ENCODE results near the gene FBXW9. TPM values are rescaled to one million over a fixed set of nuclear protein-coding genes. Genes with fewer than 3 reads are reported as not detected.
A peak's percentile ranks its signal among the peaks of the same experiment; 100 is the strongest.

The FBXW9 gene
- total and polyA plus RNA-seq, 2 of the 13 experiments (the other 11 are each of a cell fraction or from before 2014, with no cell fraction given): 5.7 to 6.1 TPM

DNA sequence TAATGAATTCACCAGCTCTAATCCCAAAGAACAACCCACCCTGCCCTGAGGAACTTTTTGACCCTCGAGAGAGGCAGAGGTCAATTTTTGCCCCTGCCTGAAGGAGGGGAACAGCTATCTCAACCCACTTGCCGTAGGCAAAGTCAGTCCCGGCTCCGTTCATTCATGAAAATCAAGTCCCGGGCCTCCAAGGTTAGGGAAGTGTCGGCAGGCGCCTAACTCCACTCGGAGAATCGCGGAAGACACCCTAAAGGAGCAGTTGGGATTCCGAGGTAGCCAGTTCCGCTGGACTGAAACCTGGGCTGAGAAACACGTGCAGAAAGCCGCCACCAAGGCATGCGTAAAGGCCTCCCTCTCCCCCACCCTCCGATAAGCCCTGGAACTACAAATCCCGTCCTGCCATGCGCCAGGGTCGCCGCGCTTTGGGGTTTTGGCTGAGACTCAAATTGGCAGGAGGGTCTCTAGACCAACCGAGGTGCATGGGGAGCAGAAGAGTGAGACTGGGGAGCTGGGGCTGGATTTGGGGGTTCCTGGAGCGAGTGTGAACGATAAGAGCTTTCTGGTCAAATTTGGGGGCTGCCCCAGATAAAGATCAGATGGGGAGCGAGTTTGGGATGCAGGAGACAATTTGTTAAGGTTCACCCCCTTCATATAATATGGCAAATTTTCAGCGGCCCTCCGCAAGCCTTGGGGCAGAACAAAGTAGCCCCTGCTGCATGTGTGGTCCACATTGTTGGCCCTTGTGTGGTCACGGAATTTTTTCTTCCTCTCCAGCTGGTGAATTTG lies 27.4 kb upstream of the FBXW9 start, which contains the start of gene TNPO2 (continued):
- TF ChIP-seq, protein P1, sequence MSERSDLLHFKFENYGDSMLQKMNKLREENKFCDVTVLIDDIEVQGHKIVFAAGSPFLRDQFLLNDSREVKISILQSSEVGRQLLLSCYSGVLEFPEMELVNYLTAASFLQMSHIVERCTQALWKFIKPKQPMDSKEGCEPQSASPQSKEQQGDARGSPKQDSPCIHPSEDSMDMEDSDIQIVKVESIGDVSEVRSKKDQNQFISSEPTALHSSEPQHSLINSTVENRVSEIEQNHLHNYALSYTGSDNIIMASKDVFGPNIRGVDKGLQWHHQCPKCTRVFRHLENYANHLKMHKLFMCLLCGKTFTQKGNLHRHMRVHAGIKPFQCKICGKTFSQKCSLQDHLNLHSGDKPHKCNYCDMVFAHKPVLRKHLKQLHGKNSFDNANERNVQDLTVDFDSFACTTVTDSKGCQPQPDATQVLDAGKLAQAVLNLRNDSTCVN (CRISPR knock-in tag; IDR thresholded peaks at IDR 0.05; ENCODE audit: borderline replicate concordance): 0 out of 2 replicates have a peak, but pooled peaks have one; percentile 22
- TF ChIP-seq, protein P2, sequence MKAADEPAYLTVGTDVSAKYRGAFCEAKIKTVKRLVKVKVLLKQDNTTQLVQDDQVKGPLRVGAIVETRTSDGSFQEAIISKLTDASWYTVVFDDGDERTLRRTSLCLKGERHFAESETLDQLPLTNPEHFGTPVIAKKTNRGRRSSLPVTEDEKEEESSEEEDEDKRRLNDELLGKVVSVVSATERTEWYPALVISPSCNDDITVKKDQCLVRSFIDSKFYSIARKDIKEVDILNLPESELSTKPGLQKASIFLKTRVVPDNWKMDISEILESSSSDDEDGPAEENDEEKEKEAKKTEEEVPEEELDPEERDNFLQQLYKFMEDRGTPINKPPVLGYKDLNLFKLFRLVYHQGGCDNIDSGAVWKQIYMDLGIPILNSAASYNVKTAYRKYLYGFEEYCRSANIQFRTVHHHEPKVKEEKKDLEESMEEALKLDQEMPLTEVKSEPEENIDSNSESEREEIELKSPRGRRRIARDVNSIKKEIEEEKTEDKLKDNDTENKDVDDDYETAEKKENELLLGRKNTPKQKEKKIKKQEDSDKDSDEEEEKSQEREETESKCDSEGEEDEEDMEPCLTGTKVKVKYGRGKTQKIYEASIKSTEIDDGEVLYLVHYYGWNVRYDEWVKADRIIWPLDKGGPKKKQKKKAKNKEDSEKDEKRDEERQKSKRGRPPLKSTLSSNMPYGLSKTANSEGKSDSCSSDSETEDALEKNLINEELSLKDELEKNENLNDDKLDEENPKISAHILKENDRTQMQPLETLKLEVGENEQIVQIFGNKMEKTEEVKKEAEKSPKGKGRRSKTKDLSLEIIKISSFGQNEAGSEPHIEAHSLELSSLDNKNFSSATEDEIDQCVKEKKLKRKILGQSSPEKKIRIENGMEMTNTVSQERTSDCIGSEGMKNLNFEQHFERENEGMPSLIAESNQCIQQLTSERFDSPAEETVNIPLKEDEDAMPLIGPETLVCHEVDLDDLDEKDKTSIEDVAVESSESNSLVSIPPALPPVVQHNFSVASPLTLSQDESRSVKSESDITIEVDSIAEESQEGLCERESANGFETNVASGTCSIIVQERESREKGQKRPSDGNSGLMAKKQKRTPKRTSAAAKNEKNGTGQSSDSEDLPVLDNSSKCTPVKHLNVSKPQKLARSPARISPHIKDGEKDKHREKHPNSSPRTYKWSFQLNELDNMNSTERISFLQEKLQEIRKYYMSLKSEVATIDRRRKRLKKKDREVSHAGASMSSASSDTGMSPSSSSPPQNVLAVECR (CRISPR knock-in tag; IDR thresholded peaks at IDR 0.05; ENCODE audit: borderline replicate concordance): peak; percentile 86
- TF ChIP-seq, protein P3, sequence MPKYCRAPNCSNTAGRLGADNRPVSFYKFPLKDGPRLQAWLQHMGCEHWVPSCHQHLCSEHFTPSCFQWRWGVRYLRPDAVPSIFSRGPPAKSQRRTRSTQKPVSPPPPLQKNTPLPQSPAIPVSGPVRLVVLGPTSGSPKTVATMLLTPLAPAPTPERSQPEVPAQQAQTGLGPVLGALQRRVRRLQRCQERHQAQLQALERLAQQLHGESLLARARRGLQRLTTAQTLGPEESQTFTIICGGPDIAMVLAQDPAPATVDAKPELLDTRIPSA (CRISPR knock-in tag; IDR thresholded peaks at IDR 0.05; ENCODE audit: borderline replicate concordance): no peak
- TF ChIP-seq MED1 (CRISPR knock-in tag; IDR thresholded peaks at IDR 0.05) (peak; percentile 51), CREM (IDR thresholded peaks at IDR 0.05) (peak; percentile 78; the same call in 1 of the 2 replicates), CREM (CRISPR knock-in tag; IDR thresholded peaks at IDR 0.05) (no peak), IRF2 (CRISPR knock-in tag; IDR thresholded peaks at IDR 0.05) (peak; percentile 61; the same call in 1 of the 2 replicates)
- TF ChIP-seq, protein P4, sequence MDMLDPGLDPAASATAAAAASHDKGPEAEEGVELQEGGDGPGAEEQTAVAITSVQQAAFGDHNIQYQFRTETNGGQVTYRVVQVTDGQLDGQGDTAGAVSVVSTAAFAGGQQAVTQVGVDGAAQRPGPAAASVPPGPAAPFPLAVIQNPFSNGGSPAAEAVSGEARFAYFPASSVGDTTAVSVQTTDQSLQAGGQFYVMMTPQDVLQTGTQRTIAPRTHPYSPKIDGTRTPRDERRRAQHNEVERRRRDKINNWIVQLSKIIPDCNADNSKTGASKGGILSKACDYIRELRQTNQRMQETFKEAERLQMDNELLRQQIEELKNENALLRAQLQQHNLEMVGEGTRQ (IDR thresholded peaks at IDR 0.05; ENCODE audit: low read depth, low read length): 0 out of 2 replicates have a peak, but pooled peaks have one; percentile 19
- TF ChIP-seq, protein P4 (CRISPR knock-in tag; IDR thresholded peaks at IDR 0.05; ENCODE audit: borderline replicate concordance): peak; percentile 45; the same call in 1 of the 2 replicates
- TF ChIP-seq, protein P5, sequence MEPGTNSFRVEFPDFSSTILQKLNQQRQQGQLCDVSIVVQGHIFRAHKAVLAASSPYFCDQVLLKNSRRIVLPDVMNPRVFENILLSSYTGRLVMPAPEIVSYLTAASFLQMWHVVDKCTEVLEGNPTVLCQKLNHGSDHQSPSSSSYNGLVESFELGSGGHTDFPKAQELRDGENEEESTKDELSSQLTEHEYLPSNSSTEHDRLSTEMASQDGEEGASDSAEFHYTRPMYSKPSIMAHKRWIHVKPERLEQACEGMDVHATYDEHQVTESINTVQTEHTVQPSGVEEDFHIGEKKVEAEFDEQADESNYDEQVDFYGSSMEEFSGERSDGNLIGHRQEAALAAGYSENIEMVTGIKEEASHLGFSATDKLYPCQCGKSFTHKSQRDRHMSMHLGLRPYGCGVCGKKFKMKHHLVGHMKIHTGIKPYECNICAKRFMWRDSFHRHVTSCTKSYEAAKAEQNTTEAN (CRISPR knock-in tag; conservative IDR thresholded peaks at IDR 0.05): no peak
- TF ChIP-seq, protein P6, sequence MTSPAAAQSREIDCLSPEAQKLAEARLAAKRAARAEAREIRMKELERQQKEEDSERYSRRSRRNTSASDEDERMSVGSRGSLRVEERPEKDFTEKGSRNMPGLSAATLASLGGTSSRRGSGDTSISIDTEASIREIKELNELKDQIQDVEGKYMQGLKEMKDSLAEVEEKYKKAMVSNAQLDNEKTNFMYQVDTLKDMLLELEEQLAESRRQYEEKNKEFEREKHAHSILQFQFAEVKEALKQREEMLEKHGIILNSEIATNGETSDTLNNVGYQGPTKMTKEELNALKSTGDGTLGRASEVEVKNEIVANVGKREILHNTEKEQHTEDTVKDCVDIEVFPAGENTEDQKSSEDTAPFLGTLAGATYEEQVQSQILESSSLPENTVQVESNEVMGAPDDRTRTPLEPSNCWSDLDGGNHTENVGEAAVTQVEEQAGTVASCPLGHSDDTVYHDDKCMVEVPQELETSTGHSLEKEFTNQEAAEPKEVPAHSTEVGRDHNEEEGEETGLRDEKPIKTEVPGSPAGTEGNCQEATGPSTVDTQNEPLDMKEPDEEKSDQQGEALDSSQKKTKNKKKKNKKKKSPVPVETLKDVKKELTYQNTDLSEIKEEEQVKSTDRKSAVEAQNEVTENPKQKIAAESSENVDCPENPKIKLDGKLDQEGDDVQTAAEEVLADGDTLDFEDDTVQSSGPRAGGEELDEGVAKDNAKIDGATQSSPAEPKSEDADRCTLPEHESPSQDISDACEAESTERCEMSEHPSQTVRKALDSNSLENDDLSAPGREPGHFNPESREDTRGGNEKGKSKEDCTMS (CRISPR knock-in tag; conservative IDR thresholded peaks at IDR 0.05): no peak
- TF ChIP-seq, protein P7, sequence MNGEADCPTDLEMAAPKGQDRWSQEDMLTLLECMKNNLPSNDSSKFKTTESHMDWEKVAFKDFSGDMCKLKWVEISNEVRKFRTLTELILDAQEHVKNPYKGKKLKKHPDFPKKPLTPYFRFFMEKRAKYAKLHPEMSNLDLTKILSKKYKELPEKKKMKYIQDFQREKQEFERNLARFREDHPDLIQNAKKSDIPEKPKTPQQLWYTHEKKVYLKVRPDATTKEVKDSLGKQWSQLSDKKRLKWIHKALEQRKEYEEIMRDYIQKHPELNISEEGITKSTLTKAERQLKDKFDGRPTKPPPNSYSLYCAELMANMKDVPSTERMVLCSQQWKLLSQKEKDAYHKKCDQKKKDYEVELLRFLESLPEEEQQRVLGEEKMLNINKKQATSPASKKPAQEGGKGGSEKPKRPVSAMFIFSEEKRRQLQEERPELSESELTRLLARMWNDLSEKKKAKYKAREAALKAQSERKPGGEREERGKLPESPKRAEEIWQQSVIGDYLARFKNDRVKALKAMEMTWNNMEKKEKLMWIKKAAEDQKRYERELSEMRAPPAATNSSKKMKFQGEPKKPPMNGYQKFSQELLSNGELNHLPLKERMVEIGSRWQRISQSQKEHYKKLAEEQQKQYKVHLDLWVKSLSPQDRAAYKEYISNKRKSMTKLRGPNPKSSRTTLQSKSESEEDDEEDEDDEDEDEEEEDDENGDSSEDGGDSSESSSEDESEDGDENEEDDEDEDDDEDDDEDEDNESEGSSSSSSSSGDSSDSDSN (CRISPR knock-in tag; IDR thresholded peaks at IDR 0.05): peak; percentile 40; the same call in 1 of the 2 replicates
